IPS-18a (cell line): ENCODE results near the gene SMCO1.
A peak's percentile ranks its signal among the peaks of the same experiment; 100 is the strongest.

Source experiments
- H3K27ac ChIP-seq: one replicate; pipeline ENCODE4 v1.5.1; 2013; ENCODE audit warnings: low read length
- H3K27me3 ChIP-seq: one replicate; pipeline ENCODE4 v1.6.1; 2013; ENCODE audit warnings: mild to moderate bottlenecking, low read length; ENCODE audit not compliant: control insufficient read depth, insufficient read depth
- H3K36me3 ChIP-seq: one replicate; pipeline ENCODE4 v1.6.1; 2013; ENCODE audit warnings: low read depth, low read length; ENCODE audit not compliant: control insufficient read depth
- H3K4me1 ChIP-seq: one replicate; pipeline ENCODE4 v1.6.1; 2013; ENCODE audit warnings: low read depth, low read length; ENCODE audit not compliant: control insufficient read depth
- H3K4me3 ChIP-seq: one replicate; pipeline ENCODE4 v1.5.1; 2013; ENCODE audit warnings: low read length
- H3K9ac ChIP-seq: one replicate; pipeline ENCODE4 v1.6.1; 2013; ENCODE audit warnings: mild to moderate bottlenecking, low read length, moderate library complexity
- H3K9me3 ChIP-seq: one replicate; pipeline ENCODE4 v1.6.1; 2013; ENCODE audit warnings: low read depth, low read length; ENCODE audit not compliant: control insufficient read depth

The SMCO1 gene

GRCh38 chr3:196503196-196504076 is 11.7 kb downstream of the SMCO1 start, which contains the start of gene RNF168:
Gene RNF168 (minus strand): TSS chr3:196503768. CDS start chr3:196503173, 595 bp downstream.
- Histone ChIP-seq H3K9me3 (peaks cover 6% of the 10 kb centered on the region), H3K27me3 (no peaks in the 10 kb centered on the region), H3K36me3 (no peaks in the 10 kb centered on the region), H3K9ac (peak within 1 kb of the TSS; percentile 94), H3K4me1 (peaks cover 7% of the 10 kb centered on the region), H3K27ac (peak within 1 kb of the TSS; percentile 88), H3K4me3 (peak within 1 kb of the TSS; percentile 99)

GRCh38 chr3:196502775-196503195 is 12.4 kb downstream of the SMCO1 start:
- peaks cover 7% of the 10 kb centered on the region for H3K4me1 ChIP-seq
- H3K27ac ChIP-seq = peak overlapping the region; percentile 88
- peak overlapping the region; percentile 99 for H3K4me3 ChIP-seq
- H3K36me3 ChIP-seq = no peaks in the 10 kb centered on the region
- peaks cover 6% of the 10 kb centered on the region for H3K9me3 ChIP-seq
- no peaks in the 10 kb centered on the region for H3K27me3 ChIP-seq
- H3K9ac ChIP-seq = peak overlapping the region; percentile 94

GRCh38 chr3:196501316-196502044 is 13.7 kb downstream of the SMCO1 start:
- peak overlapping the region; percentile 99 for H3K4me3 ChIP-seq
- H3K4me1 ChIP-seq = peaks cover 7% of the 10 kb centered on the region
- no peaks in the 10 kb centered on the region for H3K9me3 ChIP-seq
- H3K27ac ChIP-seq = no peak overlapping the region
- no peaks in the 10 kb centered on the region for H3K27me3 ChIP-seq
- peak overlapping the region; percentile 94 for H3K9ac ChIP-seq
- no peaks in the 10 kb centered on the region for H3K36me3 ChIP-seq

GRCh38 chr3:196499807-196500524 is 15.2 kb downstream of the SMCO1 start:
- peak overlapping the region; percentile 99 for H3K4me3 ChIP-seq
- H3K9ac ChIP-seq = peak overlapping the region; percentile 94
- peaks cover 7% of the 10 kb centered on the region for H3K36me3 ChIP-seq
- no peaks in the 10 kb centered on the region for H3K27me3 ChIP-seq
- H3K9me3 ChIP-seq = no peaks in the 10 kb centered on the region
- H3K27ac ChIP-seq = no peak overlapping the region
- H3K4me1 ChIP-seq = peaks cover 7% of the 10 kb centered on the region

GRCh38 chr3:196499061-196499460 is 16.1 kb downstream of the SMCO1 start:
- Histone ChIP-seq H3K9me3 (no peaks in the 10 kb centered on the region), H3K4me1 (peaks cover 7% of the 10 kb centered on the region), H3K27me3 (no peaks in the 10 kb centered on the region), H3K4me3 (no peak overlapping the region), H3K36me3 (peaks cover 7% of the 10 kb centered on the region), H3K27ac (no peak overlapping the region), H3K9ac (peak overlapping the region; percentile 13)

GRCh38 chr3:196498297-196498696 is 16.8 kb downstream of the SMCO1 start:
- H3K4me1 ChIP-seq = peaks cover 7% of the 10 kb centered on the region
- no peak overlapping the region for H3K9ac ChIP-seq
- H3K27me3 ChIP-seq = no peaks in the 10 kb centered on the region
- peaks cover 7% of the 10 kb centered on the region for H3K36me3 ChIP-seq
- no peak overlapping the region for H3K4me3 ChIP-seq
- H3K9me3 ChIP-seq = no peaks in the 10 kb centered on the region
- no peak overlapping the region for H3K27ac ChIP-seq

GRCh38 chr3:196496183-196496582 is 19.0 kb downstream of the SMCO1 start:
- Histone ChIP-seq H3K9me3 (no peaks in the 10 kb centered on the region), H3K27me3 (no peaks in the 10 kb centered on the region), H3K27ac (no peak overlapping the region), H3K9ac (no peak overlapping the region), H3K4me3 (no peak overlapping the region), H3K4me1 (peaks cover 7% of the 10 kb centered on the region), H3K36me3 (peaks cover 7% of the 10 kb centered on the region)

- no peaks in the 10 kb centered on the region for H3K9me3 ChIP-seq
- no peak overlapping the region for H3K9ac ChIP-seq
- H3K27ac ChIP-seq = no peak overlapping the region
- H3K4me1 ChIP-seq = no peaks in the 10 kb centered on the region
- H3K4me3 ChIP-seq = no peak overlapping the region
- no peaks in the 10 kb centered on the region for H3K27me3 ChIP-seq
- H3K36me3 ChIP-seq = peaks cover 7% of the 10 kb centered on the region
Measured at GRCh38 chr3:196493292-196493691, 21.9 kb downstream of the SMCO1 start.

GRCh38 chr3:196492080-196492479 is 23.1 kb downstream of the SMCO1 start:
- no peaks in the 10 kb centered on the region for H3K9me3 ChIP-seq
- H3K27ac ChIP-seq = no peak overlapping the region
- H3K4me3 ChIP-seq = no peak overlapping the region
- peaks cover 12% of the 10 kb centered on the region for H3K36me3 ChIP-seq
- no peaks in the 10 kb centered on the region for H3K4me1 ChIP-seq
- H3K9ac ChIP-seq = no peak overlapping the region
- no peaks in the 10 kb centered on the region for H3K27me3 ChIP-seq

- H3K4me1 ChIP-seq = no peaks in the 10 kb centered on the region
- H3K27ac ChIP-seq = no peak overlapping the region
- H3K9ac ChIP-seq = no peak overlapping the region
- H3K4me3 ChIP-seq = no peak overlapping the region
- H3K36me3 ChIP-seq = peaks cover 23% of the 10 kb centered on the region
- H3K27me3 ChIP-seq = no peaks in the 10 kb centered on the region
- H3K9me3 ChIP-seq = no peaks in the 10 kb centered on the region
Measured at GRCh38 chr3:196489747-196490146, 25.4 kb downstream of the SMCO1 start.

- Histone ChIP-seq H3K9me3 (no peaks in the 10 kb centered on the region), H3K36me3 (peaks cover 53% of the 10 kb centered on the region), H3K4me1 (no peaks in the 10 kb centered on the region), H3K9ac (no peak overlapping the region), H3K27ac (no peak overlapping the region), H3K4me3 (no peak overlapping the region), H3K27me3 (no peaks in the 10 kb centered on the region)
Measured at GRCh38 chr3:196486263-196486662, 28.9 kb downstream of the SMCO1 start.
